22Rv1 (cell line): ENCODE measurements around the gene BNIP2.

Experiments
- CTCF ChIP-seq: fragments of 450-650 bp; IDR thresholded peaks from 2 replicates; pipeline ENCODE4 v1.5.1; 2017; ENCODE audit warnings: mild to moderate bottlenecking
- ZFX ChIP-seq: fragments of 450-650 bp; IDR thresholded peaks from 2 replicates; pipeline ENCODE4 v1.6.1; 2017; ENCODE audit warnings: antibody characterized with exemption, borderline replicate concordance

GRCh38 chr15:59694779-59695178 is 5.7 kb upstream of the BNIP2 start:
- TF ChIP-seq CTCF = no peak
- no peak for TF ChIP-seq ZFX
